Muscle layer of colon (tissue), 2 donors: ENCODE results near the gene FCER2.

Experiments used
- H3K27ac ChIP-seq: one replicate; pipeline ENCODE4 v1.7.0; 2013; ENCODE audit warnings: low read depth, mild to moderate bottlenecking, low read length, moderate library complexity
- H3K27me3 ChIP-seq, 2 donors: one replicate each; pipeline ENCODE4 v1.7.0; 2013; ENCODE audit warnings: low read length in 2 of 2, mild to moderate bottlenecking in 2 of 2; ENCODE audit not compliant: insufficient read depth in 2 of 2, control insufficient read depth in 1 of 2
- H3K36me3 ChIP-seq: one replicate; pipeline ENCODE4 v1.7.0; 2013; ENCODE audit warnings: mild to moderate bottlenecking, low read length; ENCODE audit not compliant: insufficient read depth
- H3K4me1 ChIP-seq: one replicate; pipeline ENCODE4 v1.7.0; 2013; ENCODE audit warnings: mild to moderate bottlenecking, low read length; ENCODE audit not compliant: insufficient read depth
- H3K4me3 ChIP-seq, 2 donors: one replicate each; pipeline ENCODE4 v1.7.0; 2013; ENCODE audit warnings: low read length in 2 of 2, low read depth in 1 of 2, mild to moderate bottlenecking in 1 of 2, moderate library complexity in 1 of 2
- H3K9ac ChIP-seq: one replicate; pipeline ENCODE4 v1.7.0; 2013; ENCODE audit warnings: low read length
- H3K9me3 ChIP-seq: one replicate; pipeline ENCODE4 v1.7.0; 2013; ENCODE audit warnings: mild to moderate bottlenecking, low read length
- donor health status: abdominal sarcoma.
- donor health status: Adenocarcinoma of cecum.

Gene FCER2

GRCh38 chr19:7742575-7742974 is 40.6 kb upstream of the FCER2 start:
- Histone ChIP-seq H3K9ac (no peak overlapping the region), H3K4me1 (no peaks in the 10 kb centered on the region), H3K36me3 (no peaks in the 10 kb centered on the region), H3K4me3 (no peak overlapping the region), H3K27me3 (peaks cover 0 to 11% of the 10 kb centered on the region in 2 donors), H3K9me3 (no peaks in the 10 kb centered on the region), H3K27ac (no peak overlapping the region)

GRCh38 chr19:7740682-7741054 is 38.7 kb upstream of the FCER2 start:
- Histone ChIP-seq H3K27me3 (no peaks in the 10 kb centered on the region), H3K36me3 (no peaks in the 10 kb centered on the region), H3K27ac (no peak overlapping the region), H3K4me3 (no peak overlapping the region), H3K4me1 (no peaks in the 10 kb centered on the region), H3K9ac (no peak overlapping the region), H3K9me3 (no peaks in the 10 kb centered on the region)

GRCh38 chr19:7739801-7740681 is 38.1 kb upstream of the FCER2 start:
- H3K27ac ChIP-seq = no peak overlapping the region

GRCh38 chr19:7739211-7739755 is 37.4 kb upstream of the FCER2 start:
- Histone ChIP-seq H3K36me3 (no peaks in the 10 kb centered on the region), H3K27me3 (no peaks in the 10 kb centered on the region), H3K4me3 (no peak overlapping the region), H3K9me3 (no peaks in the 10 kb centered on the region), H3K27ac (no peak overlapping the region), H3K9ac (no peak overlapping the region), H3K4me1 (no peaks in the 10 kb centered on the region)

More at GRCh38 chr19:7739801-7740681, 38.1 kb upstream of the FCER2 start:
- H3K4me1 ChIP-seq = no peaks in the 10 kb centered on the region
- H3K9me3 ChIP-seq = no peaks in the 10 kb centered on the region
- no peaks in the 10 kb centered on the region for H3K27me3 ChIP-seq
- no peak overlapping the region for H3K9ac ChIP-seq
- no peak overlapping the region for H3K4me3 ChIP-seq
- no peaks in the 10 kb centered on the region for H3K36me3 ChIP-seq

GRCh38 chr19:7738023-7738422 is 36.1 kb upstream of the FCER2 start:
- no peaks in the 10 kb centered on the region for H3K27me3 ChIP-seq
- no peak overlapping the region for H3K27ac ChIP-seq
- H3K4me1 ChIP-seq = no peaks in the 10 kb centered on the region
- H3K36me3 ChIP-seq = no peaks in the 10 kb centered on the region
- no peak overlapping the region for H3K4me3 ChIP-seq
- H3K9me3 ChIP-seq = no peaks in the 10 kb centered on the region
- no peak overlapping the region for H3K9ac ChIP-seq

- Histone ChIP-seq H3K27me3 (peaks cover 0 to 3% of the 10 kb centered on the region in 2 donors), H3K4me1 (no peaks in the 10 kb centered on the region), H3K9me3 (no peaks in the 10 kb centered on the region), H3K36me3 (no peaks in the 10 kb centered on the region), H3K9ac (no peak overlapping the region), H3K27ac (no peak overlapping the region), H3K4me3 (no peak overlapping the region)
Observed at GRCh38 chr19:7737215-7737614, 35.3 kb upstream of the FCER2 start.

- Histone ChIP-seq H3K27me3 (peaks cover 0 to 13% of the 10 kb centered on the region in 2 donors), H3K4me3 (no peak overlapping the region), H3K36me3 (no peaks in the 10 kb centered on the region)
Observed at GRCh38 chr19:7736148-7736547, 34.2 kb upstream of the FCER2 start.

GRCh38 chr19:7734220-7735203 is 32.6 kb upstream of the FCER2 start:
- Histone ChIP-seq H3K9ac (no peak overlapping the region), H3K27me3 (peaks cover 0 to 30% of the 10 kb centered on the region in 2 donors), H3K27ac (no peak overlapping the region), H3K4me1 (no peaks in the 10 kb centered on the region), H3K4me3 (no peak overlapping the region), H3K9me3 (no peaks in the 10 kb centered on the region), H3K36me3 (no peaks in the 10 kb centered on the region)

More at GRCh38 chr19:7736148-7736547, 34.2 kb upstream of the FCER2 start:
- no peak overlapping the region for H3K9ac ChIP-seq
- no peaks in the 10 kb centered on the region for H3K4me1 ChIP-seq
- no peaks in the 10 kb centered on the region for H3K9me3 ChIP-seq
- H3K27ac ChIP-seq = no peak overlapping the region

GRCh38 chr19:7733376-7733775 is 31.4 kb upstream of the FCER2 start:
- Histone ChIP-seq H3K9me3 (no peaks in the 10 kb centered on the region), H3K4me3 (no peak overlapping the region), H3K4me1 (no peaks in the 10 kb centered on the region), H3K27ac (no peak overlapping the region), H3K36me3 (no peaks in the 10 kb centered on the region), H3K9ac (no peak overlapping the region), H3K27me3 (peaks cover 0 to 41% of the 10 kb centered on the region in 2 donors)

- Histone ChIP-seq H3K9me3 (no peaks in the 10 kb centered on the region), H3K36me3 (no peaks in the 10 kb centered on the region), H3K9ac (no peak within 1 kb of the TSS), H3K4me1 (no peaks in the 10 kb centered on the region), H3K27ac (no peak within 1 kb of the TSS), H3K27me3 (peaks cover 0 to 48% of the 10 kb centered on the region in 2 donors), H3K4me3 (no peak within 1 kb of the TSS)
Observed at GRCh38 chr19:7732045-7732444, 30.1 kb upstream of the FCER2 start, which contains the start of gene CLEC4G. TSS of gene CLEC4G (minus strand) at chr19:7732110. CDS start at chr19:7732102, 8 bp downstream.

- Histone ChIP-seq H3K27ac (no peak overlapping the region), H3K4me1 (no peaks in the 10 kb centered on the region), H3K36me3 (no peaks in the 10 kb centered on the region), H3K4me3 (no peak overlapping the region), H3K27me3 (peaks cover 0 to 48% of the 10 kb centered on the region in 2 donors), H3K9ac (no peak overlapping the region), H3K9me3 (no peaks in the 10 kb centered on the region)
Observed at GRCh38 chr19:7731615-7732014, 29.7 kb upstream of the FCER2 start.
